K562 (cell line): ENCODE measurements around the gene SCYL1. TPM values are rescaled to one million over a fixed set of nuclear protein-coding genes. Genes with fewer than 3 reads are reported as not detected.
A peak's percentile ranks its signal among the peaks of the same experiment; 100 is the strongest.

Experiments used
- BDP1 ChIP-seq: IDR thresholded peaks from 3 replicates; pipeline ENCODE4 v1.6.1; 2011; ENCODE audit not compliant: insufficient read length, insufficient read depth
- CC2D1A ChIP-seq: fragments of 450-650 bp; IDR thresholded peaks from 2 replicates; pipeline ENCODE4 v1.6.1; 2017; ENCODE audit warnings: mild to moderate bottlenecking
- CHD1 ChIP-seq: fragments of 200-600 bp; sonication (generic); IDR thresholded peaks from one replicate; pipeline ENCODE4 v1.6.1; 2012; ENCODE audit warnings: mild to moderate bottlenecking, moderate library complexity, low read length, inconsistent platforms
- CXXC5 ChIP-seq: fragments of 250-450 bp; sonication (Bioruptor Pico); IDR thresholded peaks from 2 replicates; pipeline ENCODE4 v1.8.0; 2022; ENCODE audit warnings: inconsistent platforms, mild to moderate bottlenecking, moderate library complexity
- DACH1 ChIP-seq: fragments of 450-650 bp; IDR thresholded peaks from 2 replicates; pipeline ENCODE4 v1.6.1; 2018; ENCODE audit not compliant: partially characterized antibody
- ETS2 ChIP-seq: IDR thresholded peaks from 2 replicates; pipeline ENCODE4 v1.6.1; 2016; ENCODE audit warnings: borderline replicate concordance, missing genetic modification characterization, mild to moderate bottlenecking, moderate library complexity, missing compliant biosample characterization; ENCODE audit not compliant: poor library complexity, severe bottlenecking
- FOXJ2 ChIP-seq: fragments of 200-800 bp; sonication (Bioruptor generic); IDR thresholded peaks from 2 replicates; pipeline ENCODE4 v1.6.1; 2016; ENCODE audit warnings: missing genetic modification characterization, missing compliant biosample characterization
- HIVEP1 ChIP-seq: fragments of 250-450 bp; sonication (Bioruptor Pico); IDR thresholded peaks from 2 replicates; pipeline ENCODE4 v1.4.0; 2020; ENCODE audit warnings: mild to moderate bottlenecking
- POLR2AphosphoS2 ChIP-seq: IDR thresholded peaks from 2 replicates; pipeline ENCODE4 v1.6.1; 2012; ENCODE audit warnings: low read length, improper control_type of control experiment
- POLR3A ChIP-seq: IDR thresholded peaks from 2 replicates; pipeline ENCODE4 v1.6.1; 2011; ENCODE audit warnings: borderline replicate concordance, mild to moderate bottlenecking, moderate library complexity; ENCODE audit not compliant: insufficient read length, insufficient read depth; ENCODE audit errors: extremely low read depth
- SMAD4 ChIP-seq: fragments of 250-450 bp; sonication (Bioruptor Pico); conservative IDR thresholded peaks from 2 replicates; pipeline ENCODE4 v1.8.0; 2021; ENCODE audit warnings: inconsistent platforms, mild to moderate bottlenecking, moderate library complexity
- polyA plus RNA-seq, 8 experiments: library from polyadenylated mRNA; depleted of rRNA in 4 of 8; stranded (reverse) in 5 of 8; unstranded in 3 of 8; fragments of >200 nt; fragmentation: Nextera tagmentation in 2 of 8; fragmentation: Illumina TruSeq in 1 of 8; extraction: Ambion mirVana in 2 of 8; extraction: Trizol in 1 of 8; gene quantifications; 2 replicates each; pipeline versions ENCODE4 v1.2.1 to v1.2.3, GENCODE V29; 2011 to 2014; ENCODE audit warnings: inconsistent platforms in 1 of 8, missing spikeins in 1 of 8
- total RNA-seq, 7 experiments: library from RNA; depleted of rRNA in 6 of 7; stranded (reverse); fragments of >200 nt in 6 of 7; fragmentation: Illumina TruSeq in 2 of 7; extraction: Trizol in 2 of 7; gene quantifications; 2 replicates each; pipeline versions ENCODE4 v1.2.1 to v1.2.3, GENCODE V29; 2011 to 2021; ENCODE audit warnings: low replicate concordance in 1 of 7
- TF ChIP-seq, protein P1 (sequence below): sonication (generic); formaldehyde crosslinking; IDR thresholded peaks from 2 replicates; pipeline ENCODE4 v1.8.0; 2023; ENCODE audit warnings: mild to moderate bottlenecking, missing genetic modification reagents
- TF ChIP-seq, protein P2 (sequence below): IDR thresholded peaks from 2 replicates; pipeline ENCODE4 v1.6.1; 2016; ENCODE audit warnings: missing genetic modification characterization, missing compliant biosample characterization
- TF ChIP-seq, protein P3 (sequence below): sonication (generic); formaldehyde crosslinking; IDR thresholded peaks from 2 replicates; pipeline ENCODE4 v1.8.1; 2022; ENCODE audit warnings: missing genetic modification reagents
- TF ChIP-seq, protein P4 (sequence below), 2 experiments: fragments of 450-650 bp in 1 of 2; sonication (generic) in 1 of 2; formaldehyde crosslinking; conservative IDR thresholded peaks; 2 replicates each; pipeline versions ENCODE4 v1.4.0 to v1.8.1; 2020 to 2022; ENCODE audit warnings: mild to moderate bottlenecking in 1 of 2, missing genetic modification reagents in 1 of 2
- TF ChIP-seq, protein P5 (sequence below): fragments of 250-450 bp; sonication (Bioruptor Pico); IDR thresholded peaks from 2 replicates; pipeline ENCODE4 v1.8.0; 2021; ENCODE audit warnings: mild to moderate bottlenecking, moderate library complexity

Gene SCYL1
- total and polyA plus RNA-seq, 9 of the 15 experiments (the other 6 are each of a cell fraction or from before 2014, with no cell fraction given): 1.9 to 145 (median 57.6) TPM

DNA sequence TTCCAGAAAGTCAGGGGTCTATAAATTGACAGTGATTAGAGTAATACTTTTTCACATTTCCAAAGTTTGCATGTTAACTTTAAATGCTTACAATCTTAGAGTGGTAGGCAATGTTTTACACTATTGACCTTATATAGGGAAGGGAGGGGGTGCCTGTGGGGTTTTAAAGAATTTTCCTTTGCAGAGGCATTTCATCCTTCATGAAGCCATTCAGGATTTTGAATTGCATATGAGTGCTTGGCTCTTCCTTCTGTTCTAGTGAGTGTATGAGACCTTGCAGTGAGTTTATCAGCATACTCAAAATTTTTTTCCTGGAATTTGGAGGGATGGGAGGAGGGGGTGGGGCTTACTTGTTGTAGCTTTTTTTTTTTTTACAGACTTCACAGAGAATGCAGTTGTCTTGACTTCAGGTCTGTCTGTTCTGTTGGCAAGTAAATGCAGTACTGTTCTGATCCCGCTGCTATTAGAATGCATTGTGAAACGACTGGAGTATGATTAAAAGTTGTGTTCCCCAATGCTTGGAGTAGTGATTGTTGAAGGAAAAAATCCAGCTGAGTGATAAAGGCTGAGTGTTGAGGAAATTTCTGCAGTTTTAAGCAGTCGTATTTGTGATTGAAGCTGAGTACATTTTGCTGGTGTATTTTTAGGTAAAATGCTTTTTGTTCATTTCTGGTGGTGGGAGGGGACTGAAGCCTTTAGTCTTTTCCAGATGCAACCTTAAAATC, 20.8 kb upstream of the SCYL1 start (continued):
- TF ChIP-seq, protein P1, sequence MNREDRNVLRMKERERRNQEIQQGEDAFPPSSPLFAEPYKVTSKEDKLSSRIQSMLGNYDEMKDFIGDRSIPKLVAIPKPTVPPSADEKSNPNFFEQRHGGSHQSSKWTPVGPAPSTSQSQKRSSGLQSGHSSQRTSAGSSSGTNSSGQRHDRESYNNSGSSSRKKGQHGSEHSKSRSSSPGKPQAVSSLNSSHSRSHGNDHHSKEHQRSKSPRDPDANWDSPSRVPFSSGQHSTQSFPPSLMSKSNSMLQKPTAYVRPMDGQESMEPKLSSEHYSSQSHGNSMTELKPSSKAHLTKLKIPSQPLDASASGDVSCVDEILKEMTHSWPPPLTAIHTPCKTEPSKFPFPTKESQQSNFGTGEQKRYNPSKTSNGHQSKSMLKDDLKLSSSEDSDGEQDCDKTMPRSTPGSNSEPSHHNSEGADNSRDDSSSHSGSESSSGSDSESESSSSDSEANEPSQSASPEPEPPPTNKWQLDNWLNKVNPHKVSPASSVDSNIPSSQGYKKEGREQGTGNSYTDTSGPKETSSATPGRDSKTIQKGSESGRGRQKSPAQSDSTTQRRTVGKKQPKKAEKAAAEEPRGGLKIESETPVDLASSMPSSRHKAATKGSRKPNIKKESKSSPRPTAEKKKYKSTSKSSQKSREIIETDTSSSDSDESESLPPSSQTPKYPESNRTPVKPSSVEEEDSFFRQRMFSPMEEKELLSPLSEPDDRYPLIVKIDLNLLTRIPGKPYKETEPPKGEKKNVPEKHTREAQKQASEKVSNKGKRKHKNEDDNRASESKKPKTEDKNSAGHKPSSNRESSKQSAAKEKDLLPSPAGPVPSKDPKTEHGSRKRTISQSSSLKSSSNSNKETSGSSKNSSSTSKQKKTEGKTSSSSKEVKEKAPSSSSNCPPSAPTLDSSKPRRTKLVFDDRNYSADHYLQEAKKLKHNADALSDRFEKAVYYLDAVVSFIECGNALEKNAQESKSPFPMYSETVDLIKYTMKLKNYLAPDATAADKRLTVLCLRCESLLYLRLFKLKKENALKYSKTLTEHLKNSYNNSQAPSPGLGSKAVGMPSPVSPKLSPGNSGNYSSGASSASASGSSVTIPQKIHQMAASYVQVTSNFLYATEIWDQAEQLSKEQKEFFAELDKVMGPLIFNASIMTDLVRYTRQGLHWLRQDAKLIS (CRISPR knock-in tag): peak; percentile 35
- TF ChIP-seq DACH1 (no peak), ETS2 (tag) (no peak), BDP1 (no peak), CHD1 (peak; percentile 92), HIVEP1 (CRISPR knock-in tag) (no peak), CXXC5 (CRISPR knock-in tag) (no peak), FOXJ2 (peak; percentile 42; the same call in 1 of the 2 replicates), SMAD4 (CRISPR knock-in tag) (no peak), CC2D1A (no peak), POLR2AphosphoS2 (peak; percentile 42), POLR3A (no peak)
- TF ChIP-seq, protein P2, sequence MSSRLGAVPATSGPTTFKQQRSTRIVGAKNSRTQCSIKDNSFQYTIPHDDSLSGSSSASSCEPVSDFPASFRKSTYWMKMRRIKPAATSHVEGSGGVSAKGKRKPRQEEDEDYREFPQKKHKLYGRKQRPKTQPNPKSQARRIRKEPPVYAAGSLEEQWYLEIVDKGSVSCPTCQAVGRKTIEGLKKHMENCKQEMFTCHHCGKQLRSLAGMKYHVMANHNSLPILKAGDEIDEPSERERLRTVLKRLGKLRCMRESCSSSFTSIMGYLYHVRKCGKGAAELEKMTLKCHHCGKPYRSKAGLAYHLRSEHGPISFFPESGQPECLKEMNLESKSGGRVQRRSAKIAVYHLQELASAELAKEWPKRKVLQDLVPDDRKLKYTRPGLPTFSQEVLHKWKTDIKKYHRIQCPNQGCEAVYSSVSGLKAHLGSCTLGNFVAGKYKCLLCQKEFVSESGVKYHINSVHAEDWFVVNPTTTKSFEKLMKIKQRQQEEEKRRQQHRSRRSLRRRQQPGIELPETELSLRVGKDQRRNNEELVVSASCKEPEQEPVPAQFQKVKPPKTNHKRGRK (tag): no peak
- TF ChIP-seq, protein P3, sequence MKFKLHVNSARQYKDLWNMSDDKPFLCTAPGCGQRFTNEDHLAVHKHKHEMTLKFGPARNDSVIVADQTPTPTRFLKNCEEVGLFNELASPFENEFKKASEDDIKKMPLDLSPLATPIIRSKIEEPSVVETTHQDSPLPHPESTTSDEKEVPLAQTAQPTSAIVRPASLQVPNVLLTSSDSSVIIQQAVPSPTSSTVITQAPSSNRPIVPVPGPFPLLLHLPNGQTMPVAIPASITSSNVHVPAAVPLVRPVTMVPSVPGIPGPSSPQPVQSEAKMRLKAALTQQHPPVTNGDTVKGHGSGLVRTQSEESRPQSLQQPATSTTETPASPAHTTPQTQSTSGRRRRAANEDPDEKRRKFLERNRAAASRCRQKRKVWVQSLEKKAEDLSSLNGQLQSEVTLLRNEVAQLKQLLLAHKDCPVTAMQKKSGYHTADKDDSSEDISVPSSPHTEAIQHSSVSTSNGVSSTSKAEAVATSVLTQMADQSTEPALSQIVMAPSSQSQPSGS (CRISPR knock-in tag): no peak
- TF ChIP-seq, protein P4, sequence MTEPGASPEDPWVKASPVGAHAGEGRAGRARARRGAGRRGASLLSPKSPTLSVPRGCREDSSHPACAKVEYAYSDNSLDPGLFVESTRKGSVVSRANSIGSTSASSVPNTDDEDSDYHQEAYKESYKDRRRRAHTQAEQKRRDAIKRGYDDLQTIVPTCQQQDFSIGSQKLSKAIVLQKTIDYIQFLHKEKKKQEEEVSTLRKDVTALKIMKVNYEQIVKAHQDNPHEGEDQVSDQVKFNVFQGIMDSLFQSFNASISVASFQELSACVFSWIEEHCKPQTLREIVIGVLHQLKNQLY (CRISPR knock-in tag; conservative IDR thresholded peaks at IDR 0.05): peak in 1 of 2 experiments; percentile 90; a peak in 1 of 4 replicates
- TF ChIP-seq, protein P5, sequence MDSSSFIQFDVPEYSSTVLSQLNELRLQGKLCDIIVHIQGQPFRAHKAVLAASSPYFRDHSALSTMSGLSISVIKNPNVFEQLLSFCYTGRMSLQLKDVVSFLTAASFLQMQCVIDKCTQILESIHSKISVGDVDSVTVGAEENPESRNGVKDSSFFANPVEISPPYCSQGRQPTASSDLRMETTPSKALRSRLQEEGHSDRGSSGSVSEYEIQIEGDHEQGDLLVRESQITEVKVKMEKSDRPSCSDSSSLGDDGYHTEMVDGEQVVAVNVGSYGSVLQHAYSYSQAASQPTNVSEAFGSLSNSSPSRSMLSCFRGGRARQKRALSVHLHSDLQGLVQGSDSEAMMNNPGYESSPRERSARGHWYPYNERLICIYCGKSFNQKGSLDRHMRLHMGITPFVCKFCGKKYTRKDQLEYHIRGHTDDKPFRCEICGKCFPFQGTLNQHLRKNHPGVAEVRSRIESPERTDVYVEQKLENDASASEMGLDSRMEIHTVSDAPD (CRISPR knock-in tag): no peak; the same call in 1 of the 2 replicates
